Measurements from ENCODE around the gene NOSIP.

The NOSIP gene

DNA sequence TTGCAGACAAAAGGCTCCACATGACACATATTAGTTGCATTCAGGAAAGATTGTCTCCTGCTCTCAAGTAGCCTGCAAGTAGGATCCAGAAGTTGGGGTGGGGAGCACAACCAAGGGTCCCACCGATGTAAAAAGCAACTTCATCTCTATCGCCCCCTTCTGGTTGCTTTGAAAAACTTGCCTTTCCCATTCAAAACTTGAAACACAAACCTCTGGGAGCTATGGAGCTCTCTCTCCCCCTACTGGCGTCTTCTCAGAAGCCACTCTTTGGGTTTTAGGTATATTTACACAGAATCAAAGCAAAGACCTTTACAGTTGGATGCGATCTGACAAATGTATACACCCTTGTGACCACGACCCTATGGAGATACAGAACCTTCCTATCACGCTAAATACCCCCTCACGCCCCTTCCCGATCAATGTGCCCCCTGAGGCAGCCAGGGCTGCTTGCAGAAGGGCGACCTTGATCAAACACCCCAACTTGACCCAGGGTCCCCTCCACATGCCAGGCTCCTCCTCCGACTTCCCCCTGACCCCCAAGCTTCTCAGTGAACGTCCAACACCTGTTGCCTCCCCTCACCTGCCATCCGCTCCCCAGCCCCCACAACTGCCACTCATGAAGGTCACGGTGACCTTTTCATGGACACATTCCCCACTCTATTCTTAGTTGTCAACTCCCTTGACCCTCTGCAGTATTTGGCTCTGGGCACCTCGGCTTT is 10.1 kb downstream of the NOSIP start:
- peak; percentile 81 to 85 for DNase-seq

DNA sequence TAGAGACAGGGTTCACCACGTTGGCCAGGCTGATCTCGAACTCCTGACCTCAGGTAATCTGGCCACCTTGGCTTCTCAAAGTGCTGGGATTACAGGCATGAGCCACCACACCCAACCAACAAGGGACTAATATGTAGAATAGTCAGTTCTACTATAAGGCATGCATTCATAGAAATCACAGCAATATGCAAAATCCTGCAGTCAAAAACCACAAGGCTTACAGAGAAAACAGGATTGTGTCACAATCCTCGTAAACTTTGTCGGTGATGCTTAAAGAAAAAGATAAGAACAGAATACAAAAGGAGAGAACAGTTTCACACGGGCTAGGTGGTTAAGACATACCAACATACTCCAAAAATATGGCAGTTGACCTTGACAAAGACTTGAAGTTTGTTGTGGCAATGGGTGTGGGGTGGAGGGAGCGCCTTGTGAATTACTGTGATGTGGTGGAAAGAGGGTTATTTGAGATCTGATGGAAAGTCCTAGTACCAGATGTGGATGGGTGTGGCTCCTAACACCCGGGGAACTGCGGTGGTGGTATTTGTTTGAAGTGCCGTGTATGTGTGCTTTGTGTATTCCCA is 12.4 kb downstream of the NOSIP start:
- no peak for DNase-seq

DNA sequence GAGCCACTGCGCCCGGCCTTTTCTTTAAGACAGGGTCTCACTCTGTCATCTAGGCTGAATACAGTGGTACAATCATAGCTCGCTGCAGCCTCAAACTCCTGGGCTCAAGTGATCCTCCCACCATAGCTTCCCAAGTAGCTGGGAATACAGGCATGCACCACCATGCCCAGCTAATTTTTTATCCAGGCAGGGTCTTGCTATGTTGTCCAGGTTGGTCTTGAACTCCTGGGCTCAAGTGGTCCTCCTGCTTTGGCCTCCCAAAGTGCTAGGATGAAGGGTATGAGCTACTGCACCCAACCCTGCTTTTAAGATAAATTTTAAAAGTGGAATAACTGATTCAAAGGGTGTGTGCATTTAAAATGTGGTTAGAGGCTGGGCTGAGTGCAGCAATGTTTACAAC is 14.1 kb downstream of the NOSIP start:
- no peak for DNase-seq

DNA sequence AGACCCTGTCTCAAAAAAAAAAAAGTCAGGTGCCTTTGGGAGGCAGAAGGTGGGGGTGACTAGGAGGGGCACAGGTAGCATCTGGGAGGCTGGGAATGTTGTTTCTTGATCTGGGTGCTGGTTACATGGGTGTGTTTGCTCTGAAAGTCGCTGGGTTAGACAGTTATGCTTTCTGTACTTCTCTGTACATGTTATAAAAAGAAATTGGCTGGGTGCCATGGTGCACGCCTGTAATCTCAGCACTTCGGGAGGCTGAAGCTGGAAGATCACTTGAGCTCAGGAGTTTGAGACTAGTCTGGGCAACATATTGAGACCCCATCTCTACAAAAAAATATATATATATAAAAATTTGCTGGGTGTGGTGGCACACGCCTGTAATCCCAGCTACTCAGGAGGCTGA is 15.1 kb downstream of the NOSIP start:
- DNase-seq, result no peak

DNA sequence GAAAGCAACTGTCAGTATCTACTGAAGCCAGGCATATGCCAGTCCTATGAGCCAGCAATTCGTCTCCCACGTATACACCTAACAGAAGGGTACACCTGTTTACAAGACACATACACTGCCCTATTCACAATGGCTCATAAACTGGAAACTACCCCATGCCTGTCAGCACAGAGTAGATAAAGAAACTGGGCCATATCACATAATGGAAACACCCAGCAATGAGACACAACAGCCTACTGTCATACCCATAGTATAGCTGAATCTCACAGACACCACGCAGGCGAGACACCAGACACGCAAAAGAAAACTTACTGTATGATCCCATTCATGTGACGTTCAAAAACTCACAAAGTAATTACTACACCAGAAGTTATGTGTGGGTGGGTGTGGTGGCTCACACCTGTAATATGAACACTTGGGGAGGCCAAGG is 15.7 kb downstream of the NOSIP start:
- DNase-seq, result no peak

DNA sequence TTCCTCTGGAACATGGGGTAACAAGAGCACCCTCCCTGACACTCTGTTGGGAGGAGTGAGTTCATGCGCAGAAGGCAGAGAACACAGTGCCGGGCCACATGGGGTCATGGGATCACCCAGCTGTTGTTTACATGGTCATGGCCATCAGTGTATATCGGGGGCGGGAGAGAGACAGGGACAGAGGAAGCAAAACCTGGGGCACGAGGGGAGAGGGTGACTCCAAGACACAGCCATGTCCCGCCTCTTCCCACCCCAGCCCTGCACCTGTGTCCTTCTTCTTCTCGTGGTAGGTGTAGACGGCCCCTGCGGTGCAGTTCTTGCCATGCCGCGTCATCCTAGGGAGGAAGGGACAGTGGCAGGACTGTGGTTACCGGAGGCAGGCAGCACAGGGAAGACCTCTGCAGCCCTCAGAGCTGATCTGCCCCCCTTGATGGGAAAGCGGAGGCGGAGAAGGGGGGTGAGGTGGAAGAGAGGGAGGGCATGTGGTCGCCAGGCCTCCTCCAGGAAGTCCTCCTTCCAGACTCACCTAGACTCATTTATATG is 19.9 kb downstream of the NOSIP start:
- DNase-seq, result no peak

DNA sequence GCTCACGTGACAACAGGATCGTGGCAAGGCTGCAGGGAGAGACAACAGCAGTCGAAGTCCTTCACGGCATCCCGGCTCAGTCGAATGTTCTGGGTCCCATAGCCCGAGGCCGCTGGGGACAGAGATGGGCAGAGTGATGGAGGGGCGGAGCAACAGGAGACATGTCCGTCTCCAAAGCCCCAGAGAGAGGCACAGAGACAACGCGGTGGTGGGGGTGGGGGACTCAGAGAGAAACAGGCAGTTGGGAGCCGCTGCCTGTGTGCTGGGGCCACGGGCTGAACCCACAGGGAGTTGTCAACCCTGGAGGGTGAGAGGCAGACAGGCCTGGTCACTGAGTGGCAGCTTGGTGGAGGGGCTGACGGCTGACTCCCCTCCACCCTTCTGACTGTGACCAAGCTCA is 20.4 kb downstream of the NOSIP start:
- no peak for DNase-seq

DNA sequence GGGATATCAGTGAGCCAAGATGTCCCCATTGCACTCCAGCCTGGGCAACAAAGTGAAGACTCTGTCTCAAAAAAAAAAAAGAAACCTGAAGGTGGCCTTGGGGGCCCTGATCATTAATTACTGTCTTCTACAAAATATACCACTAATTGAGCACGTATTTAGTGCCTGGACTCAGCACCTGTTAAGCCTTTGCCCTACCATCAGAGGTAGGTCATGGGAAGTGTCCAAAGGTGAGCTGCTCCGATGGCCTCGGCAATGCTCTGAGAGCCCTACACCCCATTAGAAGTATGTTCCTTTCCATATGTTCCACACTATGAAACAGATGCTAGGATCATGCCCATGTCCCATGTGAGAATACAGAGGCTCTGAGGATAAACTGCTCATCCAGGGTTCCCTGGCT is 20.9 kb downstream of the NOSIP start:
- no peak for DNase-seq

DNA sequence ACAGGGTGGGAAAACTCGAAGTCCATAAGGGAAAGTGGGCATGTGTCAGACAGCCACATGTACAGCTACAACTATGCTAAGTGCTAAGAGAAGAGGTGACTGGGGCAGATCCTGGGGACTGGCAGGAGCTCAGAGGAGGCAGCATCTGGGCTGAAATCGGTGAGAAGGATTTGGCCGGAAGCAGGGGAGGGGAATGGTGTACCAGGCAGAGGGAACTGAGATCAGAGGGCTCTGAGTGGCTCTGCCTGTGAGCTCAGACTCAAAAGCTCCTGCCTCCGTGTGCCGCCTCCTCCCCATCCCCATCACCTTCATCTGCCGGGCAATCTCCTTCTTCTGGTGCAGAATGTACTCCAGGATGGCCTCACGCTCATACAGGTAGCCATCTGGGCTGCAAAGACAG is 21.8 kb downstream of the NOSIP start:
- no peak for DNase-seq

DNA sequence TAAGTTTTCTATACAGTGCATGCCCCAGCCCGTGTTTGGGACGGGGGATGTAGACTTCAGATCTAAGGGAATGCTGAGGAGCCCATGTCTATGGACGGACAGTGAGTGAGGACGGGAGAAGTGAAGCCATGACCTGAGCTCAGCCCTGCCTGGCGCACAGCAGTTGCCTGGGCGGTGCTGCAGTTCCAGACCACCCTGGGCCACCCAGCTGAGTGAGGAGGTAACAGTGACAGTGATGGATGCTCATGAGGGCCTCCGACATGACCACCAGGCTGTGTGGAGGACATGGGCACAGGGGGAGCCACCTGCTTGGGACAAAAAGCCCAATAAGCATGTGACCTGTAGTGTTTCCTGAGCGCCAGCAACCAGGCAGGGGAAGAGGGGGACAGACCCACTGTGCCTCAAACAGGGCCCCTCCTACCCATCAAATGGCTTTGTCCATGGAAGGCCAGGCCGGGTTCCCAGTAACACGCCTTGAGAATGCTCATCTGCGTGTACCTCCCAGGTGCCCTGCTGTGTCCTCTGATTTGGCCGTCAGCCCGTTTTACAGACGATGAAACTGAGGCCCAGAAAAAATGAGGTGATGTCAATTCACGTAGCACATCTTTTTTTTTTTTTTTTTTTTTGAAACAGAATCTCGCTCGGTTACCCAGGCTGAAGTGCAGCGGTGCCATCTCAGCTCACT is 22.6 kb downstream of the NOSIP start:
- DNase-seq, result no peak

DNA sequence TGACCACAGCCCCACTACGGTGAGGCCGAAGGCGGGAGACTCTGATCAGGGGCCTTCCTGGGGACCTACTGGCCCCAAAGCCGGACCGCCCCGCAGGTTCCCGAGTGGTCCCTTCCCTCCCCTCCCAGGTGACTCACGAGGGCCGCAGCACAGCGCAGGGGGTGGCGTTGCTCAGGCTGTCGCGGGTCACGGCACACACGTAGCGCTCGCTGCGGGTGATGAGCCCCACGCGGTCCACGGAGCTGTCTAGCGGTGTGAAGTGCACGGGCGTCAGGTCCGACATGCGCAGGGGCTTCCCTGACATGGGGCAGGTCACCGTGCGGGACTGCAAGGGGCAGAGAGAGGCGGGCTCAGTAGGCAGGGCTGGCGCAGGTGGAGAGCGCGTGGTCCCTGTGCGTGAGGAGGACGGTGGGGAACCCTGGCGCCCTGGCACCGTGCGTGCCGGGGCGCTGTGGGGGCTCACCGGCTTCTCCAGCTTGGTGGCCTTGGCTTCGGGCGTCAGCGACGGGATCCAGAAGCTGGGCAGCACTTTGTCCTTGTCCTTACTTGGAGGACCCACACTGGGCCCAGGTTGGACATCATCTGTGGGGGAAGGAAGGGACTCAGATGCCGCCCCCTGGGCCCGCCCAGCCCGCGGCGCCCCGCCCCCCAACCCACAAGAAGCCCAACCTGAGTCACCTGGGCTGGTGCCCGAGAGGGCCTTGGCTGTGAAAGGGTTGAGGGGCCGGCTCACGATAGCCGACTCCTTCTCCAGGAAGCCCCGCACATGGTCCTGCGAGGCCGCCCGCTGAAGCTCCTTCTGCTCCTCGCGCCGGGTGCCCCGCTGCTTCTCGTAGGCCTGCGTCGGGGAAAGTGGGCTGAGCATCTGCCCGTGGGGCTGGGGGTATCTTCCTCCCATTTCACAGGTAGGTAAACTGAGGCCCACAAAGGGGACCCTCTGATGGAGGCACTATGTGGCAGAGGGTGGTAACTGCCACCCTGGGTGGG is 23.7 kb downstream of the NOSIP start:
- no peak for DNase-seq

DNA sequence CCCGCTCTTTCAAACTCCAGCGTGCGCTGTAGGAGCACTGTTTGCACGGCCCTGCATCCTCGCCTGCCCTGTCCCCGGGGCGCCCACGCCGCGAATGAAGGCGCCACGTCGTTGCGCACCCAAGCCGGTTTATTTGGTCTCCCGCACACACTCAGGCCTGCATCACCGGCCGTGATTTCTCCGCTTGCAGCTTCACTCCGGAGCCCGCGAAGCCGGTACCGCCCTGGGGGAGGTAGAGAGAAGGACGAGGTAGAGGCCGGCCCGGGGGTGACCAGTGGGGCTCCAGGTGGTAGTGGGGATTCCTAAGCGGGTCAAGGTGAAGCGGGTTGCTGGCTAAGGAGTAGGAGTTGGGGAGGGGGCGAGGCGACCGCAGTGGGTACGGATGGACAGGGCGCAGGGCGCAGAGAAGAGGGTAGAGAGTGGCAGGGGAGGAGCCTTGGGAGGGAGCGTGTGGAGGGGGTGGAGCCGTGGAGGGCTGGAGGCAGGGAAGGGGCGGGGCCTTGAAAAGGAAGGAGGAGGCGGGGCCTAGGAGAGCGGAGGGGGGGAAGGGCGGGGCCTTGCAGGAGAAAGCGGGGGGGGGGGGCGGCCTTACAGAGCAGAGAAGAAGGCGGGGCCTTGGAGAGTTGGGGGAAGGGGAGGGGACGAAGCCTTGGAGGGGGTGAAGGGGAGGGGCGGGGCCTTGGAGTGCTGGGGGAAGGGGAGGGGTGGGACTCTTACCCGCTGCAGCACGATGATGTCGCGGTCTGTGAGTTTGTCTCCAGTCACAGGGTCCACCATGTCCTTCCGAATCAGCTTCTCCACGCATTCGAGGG is 24.6 kb downstream of the NOSIP start:
- DNase-seq, result no peak

DNA sequence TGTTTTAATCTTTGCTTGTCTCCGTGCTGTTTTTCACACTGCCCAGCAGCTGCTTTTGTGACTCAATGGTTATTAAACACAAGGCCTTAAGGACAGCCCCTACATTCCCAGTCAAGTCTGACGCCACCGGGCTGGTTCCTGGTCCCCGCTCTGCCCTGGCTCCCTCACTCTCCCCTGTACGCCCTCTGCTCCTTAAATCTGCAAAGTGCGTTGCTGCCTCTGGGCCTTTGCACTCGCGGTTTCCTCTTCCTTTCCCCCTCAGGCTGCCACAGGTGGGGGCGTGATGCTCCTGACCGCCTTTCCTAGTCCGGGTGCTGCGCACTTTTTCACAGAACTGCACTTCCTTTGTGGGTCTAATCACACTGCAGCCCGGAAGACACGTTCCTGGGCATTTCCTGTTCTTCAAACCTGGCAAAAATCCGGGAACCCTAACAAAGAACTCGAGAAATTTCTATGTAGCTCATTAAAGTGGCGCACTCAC is 25.6 kb downstream of the NOSIP start:
- DNase-seq, result no peak

DNA sequence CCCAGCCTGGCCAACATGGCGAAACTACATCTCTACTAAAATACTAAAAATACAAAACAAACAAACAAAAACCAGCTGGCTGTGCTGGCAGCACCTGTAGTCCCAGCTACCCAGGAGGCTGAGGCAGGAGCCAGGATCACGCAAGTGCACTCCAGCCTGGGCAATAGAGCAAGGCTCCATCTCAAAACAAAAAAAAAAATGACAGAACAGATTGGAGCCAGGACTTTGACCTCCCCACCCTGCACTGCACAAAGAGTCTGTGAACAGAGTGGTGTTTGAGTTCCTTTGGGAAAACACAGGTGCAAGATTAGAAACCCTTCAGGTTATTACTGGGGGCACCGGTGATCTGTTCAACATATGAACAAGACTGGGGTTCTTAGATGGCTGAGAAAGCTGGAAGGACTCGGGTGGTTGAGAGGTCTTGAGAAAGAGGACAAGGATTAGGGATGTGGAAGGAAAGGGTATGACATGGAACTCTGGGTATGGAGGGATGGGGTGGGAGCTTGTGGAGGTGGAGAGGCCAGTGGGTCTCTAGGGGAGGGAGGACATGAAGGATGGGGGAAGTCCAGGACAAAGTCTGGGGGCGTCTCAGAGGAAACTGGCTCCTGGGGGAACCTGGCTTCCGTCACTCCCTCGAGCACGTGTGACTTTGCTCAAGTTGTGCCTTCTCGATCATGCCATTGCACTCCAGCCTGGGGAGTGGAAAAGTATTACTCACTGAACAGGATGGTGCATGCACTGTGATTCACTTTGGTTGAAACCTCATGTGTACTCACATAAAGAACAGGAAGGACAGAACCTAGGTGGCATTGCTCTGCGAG is 26.7 kb downstream of the NOSIP start:
- DNase-seq, result no peak

DNA sequence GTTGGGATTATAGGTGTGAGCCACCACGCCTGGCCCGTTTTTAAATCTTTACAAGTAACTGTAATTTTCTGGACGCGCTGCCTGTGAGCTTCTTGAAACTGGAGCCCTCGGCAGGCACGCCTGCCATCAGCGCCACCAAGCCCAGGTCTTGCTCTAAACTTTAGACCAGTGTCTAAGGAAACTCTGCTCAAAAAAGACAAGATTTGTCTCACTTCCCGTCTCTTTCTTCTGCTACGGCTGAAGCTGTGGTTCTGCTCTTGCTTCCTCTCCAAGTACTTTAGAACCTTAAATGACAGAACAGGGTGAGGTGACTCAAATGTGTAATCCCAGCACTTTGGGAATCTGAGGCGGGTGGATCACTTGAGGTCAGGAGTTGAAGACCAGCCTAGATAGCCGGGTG is 27.6 kb downstream of the NOSIP start:
- DNase-seq, result no peak

DNA sequence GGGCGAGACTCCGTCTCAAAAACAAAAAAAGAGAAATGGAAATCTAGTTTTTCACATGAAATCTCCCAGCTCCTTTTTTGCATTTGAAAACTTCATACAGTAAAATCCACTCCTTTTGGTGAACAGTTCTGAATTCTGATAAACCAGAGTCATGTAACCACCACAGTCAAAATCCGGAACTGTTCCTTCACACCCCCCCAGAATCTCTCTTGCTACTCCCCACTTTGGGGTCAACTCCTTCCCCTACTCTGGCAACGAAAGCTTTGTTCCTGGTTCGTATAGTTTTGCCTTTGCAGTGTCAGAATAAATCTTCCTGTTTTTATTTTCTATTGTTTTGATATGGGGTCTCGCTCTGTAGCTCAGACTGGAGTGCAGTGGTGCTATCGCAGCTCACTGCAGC is 28.8 kb downstream of the NOSIP start:
- DNase-seq, result no peak

DNA sequence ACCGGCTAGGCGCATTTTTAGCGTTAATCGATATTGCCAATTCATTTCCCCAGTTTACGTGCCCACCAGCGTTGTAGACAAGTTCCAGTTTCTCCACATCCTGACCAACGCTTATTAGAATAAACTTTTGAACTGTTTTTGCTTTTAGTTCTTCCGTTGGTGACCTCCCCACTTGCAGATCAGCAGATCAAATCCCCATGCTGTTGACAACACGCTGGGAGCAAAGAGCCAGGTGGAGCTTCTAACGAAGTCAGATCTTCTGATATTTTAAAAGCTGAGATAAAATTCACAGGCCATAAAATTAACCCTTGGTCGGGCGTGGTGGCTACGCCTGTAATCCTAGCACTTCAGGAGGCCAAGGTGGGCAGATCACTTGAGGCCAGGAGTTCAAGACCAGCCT is 31.3 kb downstream of the NOSIP start:
- DNase-seq, result no peak

DNA sequence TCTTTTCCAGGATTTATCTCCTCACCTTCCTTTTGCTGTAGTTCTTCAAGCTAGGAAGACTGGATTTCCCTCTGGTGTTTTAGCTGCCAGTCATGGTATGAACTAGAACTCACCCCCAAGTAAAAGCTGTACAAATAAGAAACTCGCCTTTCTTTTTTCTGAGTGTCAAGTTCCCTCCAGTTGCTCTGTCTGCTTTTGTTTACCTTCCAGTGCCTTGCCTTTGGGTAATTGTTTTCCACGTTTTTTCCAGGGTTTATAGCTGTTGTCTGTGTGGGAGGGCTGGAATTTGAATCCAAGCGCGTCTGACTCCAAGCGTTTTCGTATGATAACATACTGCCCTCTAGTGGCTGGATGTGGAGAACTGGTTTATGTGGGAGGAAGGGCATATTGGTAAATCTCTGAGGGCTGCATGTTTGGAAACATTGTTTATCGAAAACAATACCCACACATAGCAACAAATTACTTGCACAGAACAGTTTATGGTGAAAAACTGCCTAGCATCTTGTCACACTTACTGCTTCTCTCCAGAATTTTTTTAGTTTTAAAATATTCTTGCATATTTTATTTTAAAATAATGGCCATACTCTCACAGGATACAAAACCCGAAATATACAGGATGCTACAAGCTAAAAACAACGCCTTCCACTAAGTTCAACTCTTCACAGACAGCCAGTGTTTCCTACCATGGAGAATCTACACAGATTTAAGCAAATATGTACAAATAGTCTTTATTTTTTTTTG is 33.4 kb downstream of the NOSIP start:
- DNase-seq, result peak; percentile 86 to 87

DNA sequence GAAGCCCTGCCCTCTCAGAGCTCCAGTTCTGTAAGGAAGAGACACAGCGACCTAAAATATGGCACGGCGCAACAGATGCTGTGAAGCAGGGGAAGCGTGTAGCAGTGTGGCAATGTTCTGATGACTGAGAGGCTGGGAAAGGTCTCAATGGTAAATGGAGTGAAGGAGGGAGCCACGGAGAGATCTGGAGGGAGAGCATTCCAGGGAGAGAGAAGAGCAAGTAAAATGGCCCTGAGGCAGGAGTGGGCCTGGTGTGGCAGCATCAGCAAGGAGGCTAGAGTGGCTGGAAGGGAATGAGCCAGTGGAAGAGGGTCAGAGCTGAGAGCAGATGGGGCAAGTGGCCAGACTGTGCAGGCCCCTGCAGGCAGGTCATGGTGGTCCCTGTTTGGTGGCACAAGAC is 36.2 kb downstream of the NOSIP start:
- no peak for DNase-seq

DNA sequence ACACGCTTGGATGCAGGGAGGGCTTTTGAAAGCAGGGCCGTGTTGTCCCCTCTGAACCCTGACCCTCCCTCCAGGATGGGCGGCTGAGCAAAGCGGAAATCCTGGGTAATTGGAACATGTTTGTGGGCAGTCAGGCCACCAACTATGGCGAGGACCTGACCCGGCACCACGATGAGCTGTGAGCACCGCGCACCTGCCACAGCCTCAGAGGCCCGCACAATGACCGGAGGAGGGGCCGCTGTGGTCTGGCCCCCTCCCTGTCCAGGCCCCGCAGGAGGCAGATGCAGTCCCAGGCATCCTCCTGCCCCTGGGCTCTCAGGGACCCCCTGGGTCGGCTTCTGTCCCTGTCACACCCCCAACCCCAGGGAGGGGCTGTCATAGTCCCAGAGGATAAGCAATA is 37.3 kb downstream of the NOSIP start:
- DNase-seq, result no peak
